HepG2 (cell line): ENCODE data around the gene BBLN. TPM values are rescaled to one million over a fixed set of nuclear protein-coding genes. Genes with fewer than 3 reads are reported as not detected.
A peak's percentile ranks its signal among the peaks of the same experiment; 100 is the strongest.

ENCODE experiments used
- ADNP ChIP-seq: sonication (generic); formaldehyde crosslinking; IDR thresholded peaks from 2 replicates; pipeline ENCODE4 v1.4.0; 2020; ENCODE audit warnings: missing genetic modification reagents
- ATM ChIP-seq: fragments of 450-650 bp; IDR thresholded peaks from 2 replicates; pipeline ENCODE4 v1.7.1; 2017; ENCODE audit warnings: mild to moderate bottlenecking, borderline replicate concordance
- ATRX ChIP-seq: sonication (generic); formaldehyde crosslinking; IDR thresholded peaks from 2 replicates; pipeline ENCODE4 v1.4.0; 2020; ENCODE audit warnings: missing genetic modification reagents, borderline replicate concordance
- DMTF1 ChIP-seq: sonication (generic); formaldehyde crosslinking; IDR thresholded peaks from 2 replicates; pipeline ENCODE4 v1.4.0; 2020; ENCODE audit warnings: mild to moderate bottlenecking, missing genetic modification reagents
- HNF1B ChIP-seq: sonication (generic); formaldehyde crosslinking; IDR thresholded peaks from 2 replicates; pipeline ENCODE4 v1.5.1; 2020; ENCODE audit warnings: mild to moderate bottlenecking, moderate library complexity, missing genetic modification reagents
- HOXA5 ChIP-seq: sonication (generic); formaldehyde crosslinking; IDR thresholded peaks from 2 replicates; pipeline ENCODE4 v1.4.0; 2020; ENCODE audit warnings: missing genetic modification reagents
- MATR3 ChIP-seq: sonication (generic); formaldehyde crosslinking; IDR thresholded peaks from 2 replicates; pipeline ENCODE4 v1.4.0; 2020; ENCODE audit warnings: missing genetic modification reagents
- MXI1 ChIP-seq: IDR thresholded peaks from 3 replicates; pipeline ENCODE4 v1.6.1; 2012; ENCODE audit warnings: low read depth, low read length, inconsistent platforms, borderline replicate concordance
- SP5 ChIP-seq: IDR thresholded peaks from 2 replicates; pipeline ENCODE4 v1.6.1; 2016; ENCODE audit warnings: low read depth, borderline replicate concordance
- TBX3 ChIP-seq: fragments of 450-650 bp; IDR thresholded peaks from 2 replicates; pipeline ENCODE4 v1.6.1; 2017; ENCODE audit warnings: antibody characterized with exemption, mild to moderate bottlenecking, inconsistent platforms, borderline replicate concordance
- TFDP1 ChIP-seq: IDR thresholded peaks from 2 replicates; pipeline ENCODE4 v1.6.1; 2016; ENCODE audit warnings: missing compliant biosample characterization, missing genetic modification reagents, borderline replicate concordance
- XRCC5 ChIP-seq: fragments of 200-400 bp; formaldehyde crosslinking; optimal IDR thresholded peaks from 2 replicates; pipeline ENCODE3; 2017; ENCODE audit warnings: mild to moderate bottlenecking, low read length
- YY1 ChIP-seq: IDR thresholded peaks from 2 replicates; pipeline ENCODE4 v1.6.1; 2011; ENCODE audit warnings: low read length, low read depth, moderate library complexity, mild to moderate bottlenecking; ENCODE audit not compliant: insufficient read depth, insufficient replicate concordance
- ZBTB49 ChIP-seq: sonication (generic); formaldehyde crosslinking; IDR thresholded peaks from 2 replicates; pipeline ENCODE4 v1.4.0; 2020; ENCODE audit warnings: missing genetic modification reagents, borderline replicate concordance
- ZBTB8A ChIP-seq: sonication (generic); formaldehyde crosslinking; IDR thresholded peaks from 2 replicates; pipeline ENCODE4 v1.4.0; 2020; ENCODE audit warnings: mild to moderate bottlenecking, low read depth, missing genetic modification reagents, borderline replicate concordance
- ZNF20 ChIP-seq: sonication (generic); formaldehyde crosslinking; IDR thresholded peaks from 2 replicates; pipeline ENCODE4 v1.4.0; 2020; ENCODE audit warnings: mild to moderate bottlenecking, moderate library complexity, missing genetic modification reagents
- ZNF333 ChIP-seq: sonication (generic); formaldehyde crosslinking; IDR thresholded peaks from 2 replicates; pipeline ENCODE4 v1.4.0; 2020; ENCODE audit warnings: mild to moderate bottlenecking, missing genetic modification reagents, borderline replicate concordance
- ZNF550 ChIP-seq: sonication (generic); formaldehyde crosslinking; IDR thresholded peaks from 2 replicates; pipeline ENCODE4 v1.4.0; 2020; ENCODE audit warnings: mild to moderate bottlenecking, missing genetic modification reagents, borderline replicate concordance
- ZSCAN25 ChIP-seq: sonication (generic); formaldehyde crosslinking; IDR thresholded peaks from 2 replicates; pipeline ENCODE4 v1.8.0; 2022; ENCODE audit warnings: mild to moderate bottlenecking, missing genetic modification reagents
- polyA plus RNA-seq, 8 experiments: library from polyadenylated mRNA; depleted of rRNA in 3 of 8; stranded (reverse) in 7 of 8; unstranded in 1 of 8; fragments of >200 nt; fragmentation: Illumina TruSeq in 4 of 8; extraction: Trizol in 4 of 8; gene quantifications; 2 replicates each; pipeline versions ENCODE4 v1.2.1 to v1.2.3, GENCODE V29; 2011 to 2016; ENCODE audit warnings: low read depth in 4 of 8, missing spikeins in 1 of 8, mixed read lengths in 1 of 8; ENCODE audit not compliant: insufficient read depth in 1 of 8
- total RNA-seq, 5 experiments: library from RNA; depleted of rRNA; stranded (reverse); fragments of >200 nt; fragmentation: Illumina TruSeq; extraction: Trizol; gene quantifications; 2 replicates each; pipeline ENCODE4 v1.2.3, GENCODE V29; 2016; ENCODE audit warnings: low read depth in 1 of 5

BBLN gene
- total and polyA plus RNA-seq, 2 of the 13 experiments (the other 11 are each of a cell fraction or from before 2014, with no cell fraction given), result 27.6 to 33.1 TPM

- TF ChIP-seq TBX3 (peak; percentile 89), TFDP1 (CRISPR knock-in tag) (peak; percentile 81), ADNP (CRISPR knock-in tag) (peak; percentile 61), ZBTB49 (CRISPR knock-in tag) (no peak), ATM (no peak), DMTF1 (CRISPR knock-in tag) (peak; percentile 94; the same call in 1 of the 2 replicates), ZNF20 (CRISPR knock-in tag) (no peak), MXI1 (peak; percentile 38; the same call in 1 of the 3 replicates), SP5 (CRISPR knock-in tag) (peak; percentile 100), MATR3 (CRISPR knock-in tag) (no peak), ZNF550 (CRISPR knock-in tag) (no peak), HNF1B (CRISPR knock-in tag) (peak; percentile 96), ZNF333 (CRISPR knock-in tag) (peak; percentile 89; the same call in 1 of the 2 replicates), YY1 (peak; percentile 43), ATRX (no peak), ZSCAN25 (CRISPR knock-in tag) (peak; percentile 82), ZBTB8A (CRISPR knock-in tag) (no peak), XRCC5 (peak; percentile 76), HOXA5 (0 out of 2 replicates have a peak, but pooled peaks have one; percentile 83)
Observed at GRCh38 chr9:128115187-128116103, 44.6 kb upstream of the BBLN start (continued).
